ENCODE measurements around the gene KLF15. TPM values are rescaled to one million over a fixed set of nuclear protein-coding genes. Genes with fewer than 3 reads are reported as not detected.

KLF15 gene
- total RNA-seq, 1 experiment from 2014 or later = 32.1 TPM

DNA sequence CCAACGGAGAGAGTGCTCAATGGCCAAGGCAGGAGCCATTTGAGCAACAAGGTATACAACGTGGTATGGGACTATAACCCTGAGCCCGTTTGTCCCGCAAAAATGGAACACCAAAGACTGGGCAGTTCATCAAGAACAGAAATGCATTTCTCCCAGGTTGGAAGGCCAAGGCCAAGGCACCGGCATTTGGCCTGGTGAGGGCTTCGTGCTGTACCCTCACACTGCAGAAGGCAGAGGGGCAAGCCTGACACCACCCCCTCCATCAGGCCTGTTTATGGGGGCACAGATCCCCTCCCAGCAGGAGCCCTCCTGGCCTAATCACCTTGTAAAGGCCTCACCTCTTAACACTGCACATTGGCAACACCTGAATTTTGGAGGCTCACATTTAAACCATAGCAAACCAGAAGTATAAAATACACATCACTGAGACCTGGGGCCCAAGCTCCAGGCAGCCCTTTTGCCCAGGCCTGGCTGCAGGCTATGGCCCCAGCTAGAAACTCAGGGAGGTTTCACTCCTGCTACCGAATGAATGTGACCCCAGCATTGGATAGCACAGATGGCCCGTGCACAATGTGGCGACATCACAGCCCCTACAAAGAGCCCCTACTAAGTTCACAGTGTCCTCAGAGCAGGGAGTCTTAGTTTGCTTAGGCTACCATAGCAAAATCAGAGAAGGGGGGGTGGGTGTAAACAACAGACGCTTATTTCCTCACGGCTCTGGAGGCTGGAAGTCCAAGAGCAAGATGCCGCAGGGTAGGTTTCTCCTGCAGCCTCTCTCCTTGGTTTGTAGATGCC is 47.1 kb downstream of the KLF15 start:
- no peak for DNase-seq (ENCODE audit: low spot score)
- no peak for TF ChIP-seq EZH2 (IDR thresholded peaks at IDR 0.05; ENCODE audit: borderline replicate concordance, low read depth, low read length, poor library complexity, severe bottlenecking)
- TF ChIP-seq, protein P1, sequence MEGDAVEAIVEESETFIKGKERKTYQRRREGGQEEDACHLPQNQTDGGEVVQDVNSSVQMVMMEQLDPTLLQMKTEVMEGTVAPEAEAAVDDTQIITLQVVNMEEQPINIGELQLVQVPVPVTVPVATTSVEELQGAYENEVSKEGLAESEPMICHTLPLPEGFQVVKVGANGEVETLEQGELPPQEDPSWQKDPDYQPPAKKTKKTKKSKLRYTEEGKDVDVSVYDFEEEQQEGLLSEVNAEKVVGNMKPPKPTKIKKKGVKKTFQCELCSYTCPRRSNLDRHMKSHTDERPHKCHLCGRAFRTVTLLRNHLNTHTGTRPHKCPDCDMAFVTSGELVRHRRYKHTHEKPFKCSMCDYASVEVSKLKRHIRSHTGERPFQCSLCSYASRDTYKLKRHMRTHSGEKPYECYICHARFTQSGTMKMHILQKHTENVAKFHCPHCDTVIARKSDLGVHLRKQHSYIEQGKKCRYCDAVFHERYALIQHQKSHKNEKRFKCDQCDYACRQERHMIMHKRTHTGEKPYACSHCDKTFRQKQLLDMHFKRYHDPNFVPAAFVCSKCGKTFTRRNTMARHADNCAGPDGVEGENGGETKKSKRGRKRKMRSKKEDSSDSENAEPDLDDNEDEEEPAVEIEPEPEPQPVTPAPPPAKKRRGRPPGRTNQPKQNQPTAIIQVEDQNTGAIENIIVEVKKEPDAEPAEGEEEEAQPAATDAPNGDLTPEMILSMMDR (conservative IDR thresholded peaks at IDR 0.05; ENCODE audit: low read depth, low read length) = no peak
- no TSS peak for BruUV-seq (replicated peaks)
- Histone ChIP-seq H3K9me3 (ENCODE audit: low read depth, low read length, poor library complexity, severe bottlenecking) (no peaks in the 10 kb centered on the region), H3K4me1 (ENCODE audit: insufficient read depth, low read length, poor library complexity, severe bottlenecking) (no peaks in the 10 kb centered on the region), H3K27me3 (replicated peaks; ENCODE audit: insufficient read depth, low read depth, low read length, poor library complexity) (no peaks in the 10 kb centered on the region), H3K36me3 (ENCODE audit: insufficient read depth, low read length, poor library complexity, severe bottlenecking) (no peaks in the 10 kb centered on the region), H3K4me3 (ENCODE audit: low read depth, low read length, poor library complexity, severe bottlenecking) (no peak overlapping the region), H3K27ac (ENCODE audit: low read depth, low read length, poor library complexity, severe bottlenecking) (no peak overlapping the region)
- intact Hi-C loops (cut with micrococcal nuclease; ENCODE audit: unreplicated experiment) = no loop called here
- ChIA-PET CTCF (no interaction called here), POLR2A (ENCODE audit: low non-redundant PET) (no interaction called here)

DNA sequence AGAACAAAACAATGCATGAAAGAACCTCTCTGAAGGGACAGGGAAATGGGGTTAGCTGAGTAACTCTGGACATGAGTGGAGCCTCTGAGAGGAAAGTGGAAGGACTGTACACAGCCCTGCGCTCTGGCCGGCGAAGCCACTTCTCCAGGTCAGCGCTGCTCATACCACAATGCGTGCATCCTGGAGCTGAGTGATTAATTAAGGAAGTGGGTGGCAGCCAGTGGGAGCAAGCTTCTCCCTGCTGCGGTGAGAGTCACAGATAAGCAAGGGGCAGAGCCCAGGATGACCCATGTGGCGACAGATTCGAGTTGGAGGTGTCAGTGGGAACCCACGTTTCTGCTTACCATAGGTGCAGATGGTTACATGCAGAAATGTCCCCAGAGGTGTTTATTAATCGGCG is 48.0 kb downstream of the KLF15 start:
- Histone ChIP-seq H3K4me3 (ENCODE audit: low read depth, low read length, poor library complexity, severe bottlenecking) (no peak overlapping the region), H3K36me3 (ENCODE audit: insufficient read depth, low read length, poor library complexity, severe bottlenecking) (no peaks in the 10 kb centered on the region), H3K27me3 (replicated peaks; ENCODE audit: insufficient read depth, low read depth, low read length, poor library complexity) (no peaks in the 10 kb centered on the region), H3K27ac (ENCODE audit: low read depth, low read length, poor library complexity, severe bottlenecking) (no peak overlapping the region), H3K4me1 (ENCODE audit: insufficient read depth, low read length, poor library complexity, severe bottlenecking) (no peaks in the 10 kb centered on the region), H3K9me3 (ENCODE audit: low read depth, low read length, poor library complexity, severe bottlenecking) (peaks cover 7% of the 10 kb centered on the region)
- intact Hi-C loops (cut with micrococcal nuclease; ENCODE audit: unreplicated experiment) = no loop called here
- CTCF ChIA-PET = no interaction called here
- no peak for TF ChIP-seq EZH2 (IDR thresholded peaks at IDR 0.05; ENCODE audit: borderline replicate concordance, low read depth, low read length, poor library complexity, severe bottlenecking)
- TF ChIP-seq, protein P1 (conservative IDR thresholded peaks at IDR 0.05; ENCODE audit: low read depth, low read length) = no peak
- BruUV-seq (replicated peaks) = no TSS peak
- POLR2A ChIA-PET (ENCODE audit: low non-redundant PET) = no interaction called here
- DNase-seq (ENCODE audit: low spot score) = no peak

DNA sequence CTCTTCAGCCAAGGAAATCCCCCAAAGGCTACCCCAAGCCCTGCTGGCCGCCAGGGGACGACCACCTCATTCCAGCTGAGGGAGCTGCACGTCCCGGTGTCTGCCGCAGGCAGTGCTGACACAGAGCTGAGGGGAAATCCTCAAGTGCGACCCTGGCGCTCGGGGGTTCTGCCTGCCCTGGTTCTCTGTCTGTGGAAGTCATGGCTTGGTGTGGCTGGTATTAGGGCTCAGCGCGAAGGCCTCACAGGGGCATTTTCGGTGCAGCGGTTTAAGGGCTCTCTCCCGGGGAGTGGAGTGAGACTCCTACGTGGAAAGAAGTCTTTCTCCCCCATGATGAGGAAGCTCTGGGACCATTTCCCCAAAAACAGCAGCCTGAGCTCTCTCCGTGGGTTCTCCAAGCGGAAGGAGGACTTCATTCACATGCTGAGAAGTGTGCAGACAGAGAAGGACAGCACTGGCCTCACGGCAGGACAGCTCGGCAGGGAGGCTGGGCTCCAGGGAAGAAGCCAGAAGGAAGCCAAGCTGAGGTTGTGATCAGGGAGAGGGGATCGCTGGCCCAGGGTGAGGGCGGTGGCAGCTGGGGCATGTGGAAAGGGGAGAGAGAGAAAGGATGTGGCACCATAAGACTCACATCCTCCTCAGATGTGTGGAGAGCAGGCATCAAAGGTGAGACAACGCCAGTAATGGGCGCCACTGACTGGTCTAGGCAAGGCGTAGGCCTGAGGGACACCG is 48.6 kb downstream of the KLF15 start:
- H3K27me3 ChIP-seq (replicated peaks; ENCODE audit: insufficient read depth, low read depth, low read length, poor library complexity) = no peaks in the 10 kb centered on the region
- ChIA-PET CTCF (no interaction called here), POLR2A (ENCODE audit: low non-redundant PET) (no interaction called here)
- H3K36me3 ChIP-seq (ENCODE audit: insufficient read depth, low read length, poor library complexity, severe bottlenecking) = no peaks in the 10 kb centered on the region
- H3K9me3 ChIP-seq (ENCODE audit: low read depth, low read length, poor library complexity, severe bottlenecking) = peaks cover 11% of the 10 kb centered on the region
- no peak overlapping the region for H3K4me3 ChIP-seq (ENCODE audit: low read depth, low read length, poor library complexity, severe bottlenecking)
- TF ChIP-seq EZH2 (IDR thresholded peaks at IDR 0.05; ENCODE audit: borderline replicate concordance, low read depth, low read length, poor library complexity, severe bottlenecking) = no peak
- TF ChIP-seq, protein P1 (conservative IDR thresholded peaks at IDR 0.05; ENCODE audit: low read depth, low read length) = no peak
- BruUV-seq (replicated peaks) = no TSS peak
- no peak overlapping the region for H3K27ac ChIP-seq (ENCODE audit: low read depth, low read length, poor library complexity, severe bottlenecking)
- no peaks in the 10 kb centered on the region for H3K4me1 ChIP-seq (ENCODE audit: insufficient read depth, low read length, poor library complexity, severe bottlenecking)
- no peak for DNase-seq (ENCODE audit: low spot score)
- intact Hi-C loops (cut with micrococcal nuclease; ENCODE audit: unreplicated experiment) = no loop called here

Data from A673 (cell line).